Keratinocyte (primary cell): ENCODE data around the gene DNM2. TPM values are rescaled to one million over a fixed set of nuclear protein-coding genes. Genes with fewer than 3 reads are reported as not detected.

Experiments used
- DNase-seq: peaks from one replicate; pipeline ENCODE4 v3.0.0-alpha.2; 2011; ENCODE audit warnings: low read depth, missing footprints, low spot score
- FAIRE-seq: peaks from 2 replicates; lab custom pipeline; 2011; peaks lifted over from hg19 to GRCh38; lab: Jason Lieb, UNC
- H2AFZ ChIP-seq: 2 replicates; pipeline ENCODE4 v1.6.0; 2012; ENCODE audit warnings: low read length, control low read depth, inconsistent platforms; ENCODE audit not compliant: control insufficient read depth
- H3K27ac ChIP-seq: 2 replicates; pipeline ENCODE4 v1.5.1; 2011; ENCODE audit warnings: low read length; ENCODE audit not compliant: control insufficient read depth, insufficient read depth
- H3K27me3 ChIP-seq: 3 replicates; pipeline ENCODE4 v1.6.0; 2011; ENCODE audit warnings: low read length; ENCODE audit not compliant: control insufficient read depth, insufficient read depth; ENCODE audit errors: extremely low read depth
- H3K36me3 ChIP-seq, 2 experiments: 2 replicates in 1 of 2; 3 replicates in 1 of 2; pipeline ENCODE4 v1.5.1; 2011; ENCODE audit warnings: low read length in 2 of 2, mild to moderate bottlenecking in 1 of 2; ENCODE audit not compliant: control insufficient read depth in 2 of 2, insufficient read depth in 2 of 2; ENCODE audit errors: extremely low read depth in 1 of 2
- H3K4me1 ChIP-seq: 3 replicates; pipeline ENCODE4 v1.5.1; 2011; ENCODE audit warnings: low read length; ENCODE audit not compliant: control insufficient read depth, insufficient read depth; ENCODE audit errors: extremely low read depth
- H3K4me2 ChIP-seq: 3 replicates; pipeline ENCODE4 v1.6.0; 2011; ENCODE audit warnings: low read depth, low read length; ENCODE audit not compliant: control insufficient read depth, insufficient read depth; ENCODE audit errors: extremely low read depth
- H3K4me3 ChIP-seq, 3 experiments: fragments of 200-600 bp in 1 of 3; sonication (generic) in 1 of 3; 2 replicates in 2 of 3; 3 replicates in 1 of 3; pipeline ENCODE4 v1.5.1; 2011 to 2016; ENCODE audit warnings: low read length in 3 of 3, mild to moderate bottlenecking in 3 of 3, control low read depth in 2 of 3, inconsistent platforms in 1 of 3, low read depth in 1 of 3, mixed read lengths in 1 of 3, mixed run types in 1 of 3, moderate library complexity in 1 of 3; ENCODE audit not compliant: control insufficient read depth in 2 of 3, insufficient read depth in 2 of 3; ENCODE audit errors: extremely low read depth in 1 of 3
- H3K79me2 ChIP-seq: 2 replicates; pipeline ENCODE4 v1.6.0; 2012; ENCODE audit warnings: low read length; ENCODE audit not compliant: control insufficient read depth, insufficient read depth
- H3K9ac ChIP-seq: 3 replicates; pipeline ENCODE4 v1.6.0; 2011; ENCODE audit warnings: low read length; ENCODE audit not compliant: control insufficient read depth, insufficient read depth; ENCODE audit errors: extremely low read depth
- H3K9me1 ChIP-seq: 3 replicates; pipeline ENCODE4 v1.6.0; 2011; ENCODE audit warnings: low read length; ENCODE audit not compliant: control insufficient read depth, insufficient read depth; ENCODE audit errors: extremely low read depth
- H3K9me3 ChIP-seq: 2 replicates; pipeline ENCODE4 v1.5.1; 2012; ENCODE audit warnings: low read depth, low read length; ENCODE audit not compliant: control insufficient read depth
- H4K20me1 ChIP-seq: 3 replicates; pipeline ENCODE4 v1.6.0; 2011; ENCODE audit warnings: low read length; ENCODE audit not compliant: control insufficient read depth, insufficient read depth; ENCODE audit errors: extremely low read depth
- CTCF ChIP-seq, 3 experiments: IDR thresholded peaks in 1 of 3; conservative IDR thresholded peaks in 1 of 3; optimal IDR thresholded peaks in 1 of 3; 2 replicates in 2 of 3; 3 replicates in 1 of 3; pipeline versions ENCODE3 to v1.5.1; 2011; ENCODE audit warnings: low read length in 3 of 3, mild to moderate bottlenecking in 3 of 3, moderate library complexity in 2 of 3, control low read depth in 1 of 3, inconsistent platforms in 1 of 3; ENCODE audit not compliant: insufficient read depth in 2 of 3; ENCODE audit errors: extremely low read depth in 1 of 3
- EZH2 ChIP-seq: IDR thresholded peaks from one replicate; pipeline ENCODE4 v1.6.1; 2012; ENCODE audit warnings: inconsistent platforms, mild to moderate bottlenecking, low read length, moderate library complexity
- dilution Hi-C: fragments of 300-500 bp; cut with MboI; formaldehyde crosslinking; loops from one replicate; pipeline ENCODE4 v1.7.0; 2020; ENCODE audit warnings: low sequenced_read_pairs; ENCODE audit not compliant: extremely low pct_ligation_motif_present
- polyA plus RNA-seq, 5 experiments: library from polyadenylated mRNA; depleted of rRNA in 3 of 5; stranded (reverse) in 3 of 5; stranded (forward) in 1 of 5; unstranded in 1 of 5; fragments of >200 nt; gene quantifications; 1 replicate in 1 of 5; 2 replicates in 3 of 5; 3 replicates in 1 of 5; pipeline versions ENCODE4 v1.2.1 to v1.2.3, GENCODE V29; 2011 to 2012; ENCODE audit warnings: missing spikeins in 2 of 5, low read depth in 1 of 5, low replicate concordance in 1 of 5

The DNM2 gene
- polyA plus RNA-seq, 1 donor (not counting 4 experiments of a cell fraction or from before 2014, with no cell fraction given), result 60.1 TPM

- FAIRE-seq (no peak), DNase-seq (no peak)
- TF ChIP-seq CTCF (optimal IDR thresholded peaks at IDR 0.05 in 1 of 3, IDR thresholded peaks at IDR 0.05 in 1 of 3, conservative IDR thresholded peaks at IDR 0.05 in 1 of 3; ENCODE audit: extremely low read depth in 1 of 3, insufficient read depth in 2 of 3, low read length in 3 of 3) (no peak), EZH2 (no peak)
- Histone ChIP-seq H3K27me3 (no peaks in the 10 kb centered on the region), H3K27ac (no peak overlapping the region), H3K36me3 (no peaks in the 10 kb centered on the region), H3K9me3 (no peaks in the 10 kb centered on the region), H3K9me1 (no peaks in the 10 kb centered on the region), H3K4me1 (no peaks in the 10 kb centered on the region), H3K9ac (no peak overlapping the region), H3K4me3 (no peak overlapping the region), H3K4me2 (no peak overlapping the region), H4K20me1 (no peaks in the 10 kb centered on the region), H3K79me2 (no peaks in the 10 kb centered on the region), H2AFZ (no peak overlapping the region)
- dilution Hi-C loops, result no loop called here
Observed at GRCh38 chr19:10852098-10852800, 134.4 kb downstream of the DNM2 start.

DNA sequence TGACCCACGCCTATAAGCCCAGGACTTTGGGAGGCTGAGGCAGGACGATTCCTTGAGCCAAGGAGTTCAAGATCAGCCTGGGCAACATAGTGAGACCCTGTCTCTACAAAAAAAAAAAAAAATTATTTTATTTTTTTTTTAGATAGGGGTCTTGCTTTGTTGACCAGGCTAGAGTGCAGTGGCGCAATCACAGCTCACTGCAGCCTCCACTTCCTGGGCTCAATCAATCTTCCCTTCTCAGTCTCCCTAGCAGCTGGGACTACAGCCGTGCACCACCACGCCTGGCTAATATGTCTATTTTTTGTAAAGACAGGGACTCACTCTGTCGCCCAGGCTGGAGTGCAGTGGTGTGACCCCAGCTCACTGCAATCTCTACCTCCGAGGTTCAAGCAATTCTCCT lies 135.1 kb downstream of the DNM2 start:
- Histone ChIP-seq H3K36me3 (no peaks in the 10 kb centered on the region), H3K9ac (no peak overlapping the region), H3K4me3 (no peak overlapping the region), H3K79me2 (no peaks in the 10 kb centered on the region), H3K9me1 (no peaks in the 10 kb centered on the region), H4K20me1 (no peaks in the 10 kb centered on the region), H3K9me3 (no peaks in the 10 kb centered on the region), H2AFZ (no peak overlapping the region), H3K4me1 (no peaks in the 10 kb centered on the region), H3K27me3 (no peaks in the 10 kb centered on the region), H3K27ac (no peak overlapping the region), H3K4me2 (no peak overlapping the region)
- dilution Hi-C loops, result no loop called here
- TF ChIP-seq CTCF (optimal IDR thresholded peaks at IDR 0.05 in 1 of 3, IDR thresholded peaks at IDR 0.05 in 1 of 3, conservative IDR thresholded peaks at IDR 0.05 in 1 of 3; ENCODE audit: extremely low read depth in 1 of 3, insufficient read depth in 2 of 3, low read length in 3 of 3), result no peak
- no peak for TF ChIP-seq EZH2
- FAIRE-seq, result no peak
- DNase-seq, result no peak
